ENCODE results near the gene ISG20L2.

The ISG20L2 gene

DNA sequence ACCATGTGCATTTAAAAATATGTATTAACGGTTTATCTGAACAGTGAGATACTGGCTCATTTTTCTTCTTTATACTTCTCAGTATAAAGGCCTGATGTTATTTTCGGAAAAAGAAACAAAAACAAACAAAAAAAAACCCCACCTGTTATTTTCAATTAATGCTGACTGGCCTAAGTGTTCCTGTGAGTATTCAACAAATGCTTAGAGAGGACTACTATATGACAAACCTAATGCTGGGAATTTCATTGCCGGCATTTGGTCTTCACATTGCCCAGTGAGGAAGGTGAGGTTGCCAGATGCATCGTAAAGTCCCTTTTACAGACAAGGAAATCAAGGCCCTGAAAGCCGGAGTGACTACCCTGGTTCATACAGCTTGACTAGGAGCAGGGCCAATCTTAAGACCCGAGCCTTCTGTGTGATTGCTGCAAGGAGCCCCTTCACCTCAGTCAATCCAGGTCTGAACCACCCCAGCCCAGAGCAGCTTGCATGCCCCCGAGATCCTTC is 11.7 kb upstream of the ISG20L2 start:
- no peak for DNase-seq

DNA sequence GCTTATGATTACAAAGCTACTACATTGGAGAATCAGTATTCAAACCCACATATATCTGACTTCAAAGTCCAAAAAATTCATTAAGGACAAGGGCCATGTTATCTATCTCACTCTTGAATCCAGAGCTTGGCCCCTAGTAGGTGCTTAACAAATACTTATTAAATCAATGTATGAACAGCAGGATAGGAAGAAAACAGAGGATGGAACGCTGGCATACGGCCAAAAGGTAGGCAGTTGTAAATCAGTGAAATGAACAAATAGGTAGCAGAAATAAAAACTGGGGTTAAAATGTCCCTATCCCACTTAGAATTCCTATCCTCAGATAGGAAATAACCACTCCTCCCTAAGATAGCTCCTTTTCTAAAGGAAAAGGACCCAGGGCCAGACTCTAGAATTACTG is 10.3 kb upstream of the ISG20L2 start:
- no peak for DNase-seq

- DNase-seq = no peak
These were observed 9.8 kb upstream of the ISG20L2 start for GRCh38 chr1:156738407-156738806.

DNA sequence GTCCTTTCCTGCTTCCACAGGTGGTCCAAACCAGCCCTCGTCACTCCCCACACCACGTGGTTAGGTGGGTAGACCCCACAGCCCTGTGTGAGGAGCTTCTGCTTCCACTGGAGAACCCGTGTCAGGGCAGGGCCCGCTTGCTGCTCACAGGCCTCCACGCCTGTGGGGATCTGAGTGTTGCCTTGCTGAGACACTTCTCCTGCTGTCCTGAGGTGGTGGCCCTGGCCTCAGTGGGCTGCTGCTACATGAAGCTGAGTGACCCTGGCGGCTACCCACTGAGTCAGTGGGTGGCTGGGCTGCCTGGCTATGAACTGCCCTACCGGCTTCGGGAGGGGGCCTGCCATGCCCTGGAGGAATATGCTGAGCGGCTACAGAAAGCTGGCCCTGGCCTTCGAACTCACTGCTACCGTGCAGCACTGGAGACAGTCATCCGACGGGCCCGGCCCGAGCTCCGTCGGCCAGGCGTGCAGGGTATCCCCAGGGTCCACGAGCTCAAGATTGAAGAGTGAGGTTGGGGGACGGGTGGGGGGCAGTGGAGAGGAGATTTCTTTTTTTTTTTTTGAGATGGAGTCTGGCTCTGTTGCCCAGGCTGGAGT is 5.5 kb upstream of the ISG20L2 start:
- DNase-seq = no peak

GRCh38 chr1:156727926-156728598 is 504 bp downstream of the ISG20L2 start, which contains the start of gene METTL25B:
METTL25B (plus strand) TSS chr1:156728469; CDS start chr1:156729105, 636 bp downstream.
- peak; percentile 90 for DNase-seq

GRCh38 chr1:156727492-156727891 is 1.1 kb downstream of the ISG20L2 start:
- DNase-seq = no peak

- DNase-seq = no peak
These were observed 1.9 kb downstream of the ISG20L2 start for GRCh38 chr1:156726549-156727226.

- DNase-seq = peak; percentile 92
These were observed 2.8 kb downstream of the ISG20L2 start for GRCh38 chr1:156725683-156726280.

- no peak for DNase-seq
These were observed 7.0 kb downstream of the ISG20L2 start for GRCh38 chr1:156721535-156721934.

GRCh38 chr1:156721131-156721530 is 7.4 kb downstream of the ISG20L2 start:
- DNase-seq = no peak

GRCh38 chr1:156717351-156717750 is 11.2 kb downstream of the ISG20L2 start:
- no peak for DNase-seq

- DNase-seq = no peak
These were observed 13.7 kb downstream of the ISG20L2 start for GRCh38 chr1:156714830-156715229.

GRCh38 chr1:156712626-156713025 is 15.9 kb downstream of the ISG20L2 start:
- DNase-seq = no peak

DNA sequence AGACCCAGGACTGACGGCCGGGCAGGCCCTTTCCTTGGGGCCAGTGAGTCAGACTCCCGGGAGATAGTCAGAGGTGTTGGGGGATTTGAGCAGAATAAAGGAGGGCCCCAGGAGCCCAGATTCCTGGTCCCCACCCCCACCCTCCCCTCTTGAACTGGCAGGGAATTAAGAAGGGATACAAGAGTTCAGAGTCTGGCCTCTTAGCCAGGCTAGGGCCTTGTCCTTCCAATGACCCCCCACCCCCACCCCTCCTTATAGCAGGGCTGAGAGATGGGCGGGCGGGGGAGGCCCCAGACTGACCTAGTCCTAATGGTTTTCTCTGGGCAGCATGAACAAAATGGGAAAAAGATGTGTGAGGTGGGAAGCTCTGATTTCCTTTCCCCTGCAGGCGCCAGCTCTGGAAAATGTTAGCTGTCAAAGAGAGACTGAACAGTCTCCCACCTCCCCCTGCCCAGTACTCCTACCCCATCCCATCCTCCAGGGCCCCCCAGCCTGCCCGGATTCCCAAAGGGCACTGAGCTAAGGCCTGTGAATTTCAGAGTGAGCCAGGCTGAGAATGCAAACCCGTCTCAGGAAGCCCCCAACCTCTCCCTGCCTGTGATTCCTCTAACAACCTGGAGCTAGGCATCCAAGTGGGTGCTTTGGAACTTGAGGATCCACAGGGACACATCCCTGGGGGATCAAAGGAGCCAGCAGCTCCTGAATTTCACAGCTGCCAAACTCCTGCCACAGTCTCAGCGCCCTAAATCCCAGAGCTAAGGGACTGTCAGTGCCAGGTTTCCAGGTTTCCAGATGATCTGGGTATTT is 17.4 kb downstream of the ISG20L2 start:
- no peak for DNase-seq

- DNase-seq = no peak
These were observed 18.6 kb downstream of the ISG20L2 start for GRCh38 chr1:156709757-156710489.

GRCh38 chr1:156709031-156709430 is 19.5 kb downstream of the ISG20L2 start:
- DNase-seq = no peak

DNA sequence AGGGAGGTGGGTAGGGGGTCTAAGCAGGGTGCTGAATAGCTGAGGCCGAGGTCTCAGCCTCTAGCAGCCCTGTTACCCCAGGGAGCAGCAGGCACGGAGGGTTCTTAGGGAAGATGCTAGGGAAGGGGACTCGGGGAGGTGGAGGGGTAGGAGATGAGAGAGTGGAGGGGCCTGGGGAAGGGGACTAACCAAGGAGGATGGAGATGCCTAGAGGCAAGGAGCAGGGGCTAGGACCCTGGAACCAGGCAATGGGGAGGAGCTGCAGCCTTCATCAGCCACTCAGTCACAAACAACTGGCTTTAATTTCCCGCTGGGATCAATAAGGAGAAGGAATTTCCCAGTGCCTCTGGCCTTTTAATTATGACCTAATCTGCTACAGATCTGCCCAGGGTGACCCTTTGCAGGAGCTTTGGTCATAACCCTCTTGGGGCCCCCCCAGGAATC is 20.3 kb downstream of the ISG20L2 start:
- no peak for DNase-seq

DNA sequence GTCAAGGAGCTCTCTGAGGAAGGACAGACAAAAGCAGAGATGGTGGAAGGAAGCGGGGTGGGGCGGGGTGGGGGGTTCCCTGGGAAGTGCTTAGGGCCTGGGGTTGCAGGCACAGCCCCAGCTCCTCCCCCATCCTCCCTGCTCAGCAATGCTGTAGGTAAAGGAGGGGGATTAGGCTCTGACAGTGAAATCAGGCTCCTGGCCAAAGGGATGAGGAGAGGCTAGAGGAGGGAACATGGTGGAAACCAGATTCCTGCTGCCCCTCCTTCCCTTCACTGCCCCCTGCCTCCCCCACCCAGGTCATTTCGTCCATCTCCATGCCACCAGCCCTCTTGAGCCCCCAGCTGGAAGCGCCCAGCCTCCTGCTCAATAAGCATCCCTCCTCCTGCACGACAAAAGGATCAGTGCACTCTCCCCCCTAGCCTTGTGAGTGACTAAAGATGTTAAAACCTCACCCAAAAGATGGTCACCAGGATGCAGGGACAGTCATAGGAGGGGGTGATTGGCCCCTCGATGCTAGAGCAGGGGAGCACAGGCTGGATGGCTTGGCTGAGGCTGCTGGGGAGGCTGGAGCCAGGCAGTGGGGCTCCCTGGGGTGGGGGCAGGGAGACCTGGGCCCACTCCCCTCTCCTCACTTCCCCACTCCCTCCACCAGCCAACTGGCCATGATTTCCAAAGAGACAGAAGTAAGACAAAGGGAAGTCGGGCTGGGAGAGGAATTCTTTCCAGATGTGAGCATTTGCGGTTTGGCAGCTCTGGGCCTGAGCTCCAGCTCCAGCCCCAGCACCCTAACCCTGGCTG is 20.9 kb downstream of the ISG20L2 start:
- DNase-seq = no peak

- DNase-seq = no peak
These were observed 21.7 kb downstream of the ISG20L2 start for GRCh38 chr1:156706657-156707416.
